Loucy (cell line): Measurements from ENCODE around the gene CYSRT1.

Experiments
- CTCF ChIP-seq: fragments of 200-600 bp; sonication (generic); conservative IDR thresholded peaks from 2 replicates; pipeline ENCODE4 v1.5.1; 2014; ENCODE audit warnings: mild to moderate bottlenecking, antibody characterized with exemption, low read length
- EZH2phosphoT487 ChIP-seq: fragments of 200-600 bp; IDR thresholded peaks from 2 replicates; pipeline ENCODE4 v1.6.1; 2018; ENCODE audit warnings: antibody characterized with exemption, mild to moderate bottlenecking, moderate library complexity, borderline replicate concordance

- TF ChIP-seq CTCF (no peak), EZH2phosphoT487 (no peak)
Observed at GRCh38 chr9:137228968-137229896, 4.3 kb downstream of the CYSRT1 start.
